Epithelial cell of proximal tubule (primary cell): Measurements from ENCODE around the gene PKD1L1. TPM values are rescaled to one million over a fixed set of nuclear protein-coding genes. Genes with fewer than 3 reads are reported as not detected.

Experiments used
- DNase-seq: peaks from one replicate; pipeline ENCODE4 v3.0.0-alpha.2; 2011; ENCODE audit warnings: low read depth
- H3K4me3 ChIP-seq: 2 replicates; pipeline ENCODE4 v1.5.1; 2011; ENCODE audit warnings: low read depth, mild to moderate bottlenecking, low read length
- total RNA-seq: library from RNA; depleted of rRNA; stranded (reverse); fragments of >200 nt; gene quantifications from 2 replicates; pipeline ENCODE4 v1.2.3, GENCODE V29; 2015
- TF ChIP-seq, protein P1 (sequence below): conservative IDR thresholded peaks from 2 replicates; pipeline ENCODE4 v1.5.1; 2012; ENCODE audit warnings: low read depth, mild to moderate bottlenecking, low read length

Gene PKD1L1
- total RNA-seq, 1 donor from 2014 or later: not detected

DNA sequence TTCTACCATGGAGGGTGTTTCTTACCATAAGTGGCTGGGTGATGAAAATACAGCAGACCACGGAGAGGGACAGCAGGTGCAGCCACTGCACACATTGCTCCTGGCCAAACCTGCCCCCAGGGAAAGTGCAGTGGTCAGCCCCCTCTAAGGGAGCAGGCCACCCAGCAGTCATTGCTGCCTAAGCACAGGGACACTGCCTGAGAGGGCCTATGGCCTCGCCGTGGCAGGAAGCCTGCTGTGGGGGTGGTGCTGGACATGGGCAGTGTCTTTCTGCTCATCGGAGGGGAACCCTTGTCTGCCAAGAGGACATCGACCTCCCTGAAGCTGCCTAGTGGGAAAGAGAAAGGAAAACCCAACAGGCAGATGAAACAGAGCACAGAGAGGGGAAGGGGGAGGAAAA lies 118.3 kb downstream of the PKD1L1 start:
- TF ChIP-seq, protein P1, sequence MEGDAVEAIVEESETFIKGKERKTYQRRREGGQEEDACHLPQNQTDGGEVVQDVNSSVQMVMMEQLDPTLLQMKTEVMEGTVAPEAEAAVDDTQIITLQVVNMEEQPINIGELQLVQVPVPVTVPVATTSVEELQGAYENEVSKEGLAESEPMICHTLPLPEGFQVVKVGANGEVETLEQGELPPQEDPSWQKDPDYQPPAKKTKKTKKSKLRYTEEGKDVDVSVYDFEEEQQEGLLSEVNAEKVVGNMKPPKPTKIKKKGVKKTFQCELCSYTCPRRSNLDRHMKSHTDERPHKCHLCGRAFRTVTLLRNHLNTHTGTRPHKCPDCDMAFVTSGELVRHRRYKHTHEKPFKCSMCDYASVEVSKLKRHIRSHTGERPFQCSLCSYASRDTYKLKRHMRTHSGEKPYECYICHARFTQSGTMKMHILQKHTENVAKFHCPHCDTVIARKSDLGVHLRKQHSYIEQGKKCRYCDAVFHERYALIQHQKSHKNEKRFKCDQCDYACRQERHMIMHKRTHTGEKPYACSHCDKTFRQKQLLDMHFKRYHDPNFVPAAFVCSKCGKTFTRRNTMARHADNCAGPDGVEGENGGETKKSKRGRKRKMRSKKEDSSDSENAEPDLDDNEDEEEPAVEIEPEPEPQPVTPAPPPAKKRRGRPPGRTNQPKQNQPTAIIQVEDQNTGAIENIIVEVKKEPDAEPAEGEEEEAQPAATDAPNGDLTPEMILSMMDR: no peak
- DNase-seq: no peak

DNA sequence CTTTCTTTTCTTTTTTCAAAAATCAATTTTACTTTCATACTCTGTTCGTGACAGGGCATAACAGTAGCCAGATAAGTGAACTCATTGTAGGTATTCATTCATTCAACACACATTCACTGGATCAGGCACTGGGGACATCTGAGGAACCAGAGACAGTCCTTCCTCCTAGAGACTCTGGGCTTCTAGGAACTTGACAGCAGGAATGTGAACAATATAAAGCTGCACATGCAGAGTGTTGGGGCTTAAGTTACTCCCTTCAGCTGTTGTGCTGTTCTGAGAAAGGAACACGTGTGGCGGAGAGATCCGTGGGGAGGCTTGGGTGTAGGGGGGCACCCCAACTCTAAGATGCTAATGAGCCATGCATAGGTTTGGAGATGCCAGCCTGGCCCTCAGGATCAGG lies 120.4 kb downstream of the PKD1L1 start:
- TF ChIP-seq, protein P1: no peak
- H3K4me3 ChIP-seq: no peak overlapping the region
- no peak for DNase-seq

More for the DNA sequence above, 118.3 kb downstream of the PKD1L1 start:
- no peak overlapping the region for H3K4me3 ChIP-seq

DNA sequence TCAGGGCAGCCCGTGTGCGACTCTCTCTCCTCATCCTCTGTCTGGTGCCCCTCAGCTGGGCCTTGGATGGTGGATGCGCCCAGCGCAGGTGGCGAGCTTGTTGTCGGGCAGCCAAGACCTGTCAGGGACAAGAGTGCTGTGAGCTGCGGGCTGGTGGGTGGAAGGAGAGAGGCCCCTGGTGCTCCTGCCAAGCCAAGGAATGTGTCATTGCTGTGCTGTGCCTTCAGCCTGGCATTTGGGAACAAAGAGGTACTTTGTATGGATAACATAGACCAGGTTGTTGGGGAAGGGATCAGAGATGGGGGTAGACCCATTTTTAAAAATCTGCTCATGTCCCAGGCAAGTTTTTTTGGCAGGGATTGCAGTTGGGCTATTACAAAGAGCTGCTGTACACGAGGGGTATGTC lies 120.9 kb downstream of the PKD1L1 start:
- TF ChIP-seq, protein P1: no peak
- H3K4me3 ChIP-seq: no peak overlapping the region
- DNase-seq: no peak

- DNase-seq: no peak
- no peak overlapping the region for H3K4me3 ChIP-seq
- TF ChIP-seq, protein P1: no peak
These were observed 121.5 kb downstream of the PKD1L1 start for GRCh38 chr7:47826754-47827153.

GRCh38 chr7:47819607-47819920 lies 128.7 kb downstream of the PKD1L1 start:
- DNase-seq: no peak
- TF ChIP-seq, protein P1: no peak
- no peak overlapping the region for H3K4me3 ChIP-seq

GRCh38 chr7:47818796-47819606 lies 129.3 kb downstream of the PKD1L1 start:
- no peak overlapping the region for H3K4me3 ChIP-seq
- DNase-seq: no peak
- TF ChIP-seq, protein P1: peak; percentile 99

DNA sequence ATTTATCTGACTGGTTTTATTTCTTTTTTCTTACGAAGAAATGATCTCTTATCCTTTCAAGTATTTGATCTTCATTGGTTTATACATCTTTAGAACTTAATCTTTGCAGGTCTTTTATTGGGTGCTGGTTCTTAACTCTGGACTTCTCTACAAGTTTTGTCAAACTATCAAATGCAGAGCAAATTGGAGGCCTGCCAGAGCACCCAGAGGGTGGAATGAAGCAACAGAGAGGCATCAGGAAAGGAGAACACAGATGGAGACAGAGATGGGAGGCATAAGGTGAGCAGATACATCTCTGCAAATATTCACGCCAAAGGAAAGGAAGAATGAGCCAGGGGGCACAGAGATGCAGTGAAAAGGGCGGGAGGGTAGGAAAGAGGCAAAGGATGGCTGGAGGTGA lies 130.3 kb downstream of the PKD1L1 start:
- H3K4me3 ChIP-seq: no peak overlapping the region
- DNase-seq: no peak
- TF ChIP-seq, protein P1: no peak
